Ovary (tissue), 9 donors: ENCODE measurements around the gene SGPL1. TPM values are rescaled to one million over a fixed set of nuclear protein-coding genes. Genes with fewer than 3 reads are reported as not detected.

ENCODE experiments used
- DNase-seq, 5 donors: peaks; one replicate each; pipeline ENCODE4 v3.0.0-alpha.2; 2019 to 2020
- H3K27ac ChIP-seq, 2 donors: fragments of 200-600 bp; one replicate each; pipeline versions ENCODE4 v1.5.1 to v1.8.0; 2019 to 2022
- H3K27me3 ChIP-seq: fragments of 200-600 bp; one replicate; pipeline ENCODE4 v1.8.0; 2022
- H3K36me3 ChIP-seq: fragments of 200-600 bp; sonication (generic); one replicate; pipeline ENCODE4 v1.5.1; 2019
- H3K4me1 ChIP-seq: one replicate; pipeline ENCODE4 v1.8.1; 2013; ENCODE audit warnings: mild to moderate bottlenecking, moderate library complexity; ENCODE audit not compliant: insufficient read depth
- H3K4me3 ChIP-seq: fragments of 200-600 bp; sonication (generic); one replicate; pipeline ENCODE4 v1.5.1; 2017
- H3K9me3 ChIP-seq, 2 donors: fragments of 200-600 bp in 1 of 2; sonication (generic) in 1 of 2; one replicate each; pipeline versions ENCODE4 v1.5.1 to v1.8.1; 2013 to 2019; ENCODE audit warnings: mild to moderate bottlenecking in 1 of 2, moderate library complexity in 1 of 2
- EP300 ChIP-seq: sonication (generic); formaldehyde crosslinking; IDR thresholded peaks from one replicate; pipeline ENCODE4 v1.6.1; 2017; ENCODE audit warnings: antibody characterized with exemption
- POLR2A ChIP-seq: fragments of 450-650 bp; IDR thresholded peaks from one replicate; pipeline ENCODE4 v1.6.1; 2017; ENCODE audit warnings: antibody characterized with exemption, mild to moderate bottlenecking, moderate library complexity
- WGBS, 3 donors: extraction: QIAGEN DNeasy Blood & Tissue Kit in 1 of 3; methylation state at CpG; one replicate each; pipeline versions ENCODE4 v1.1.5 to v1.1.7; 2013 to 2017; 5-methylcytosine and 5-hydroxymethylcytosine counted together
- intact Hi-C, 4 donors: fragments of 100-400 bp; cut with DNase I; formaldehyde crosslinking; loops; one replicate each; pipeline versions ENCODE4 v1.11.0 to v1.15.1; 2022 to 2023
- polyA plus RNA-seq, 2 donors: library from polyadenylated mRNA; stranded (reverse); fragments of 200-250 nt in 1 of 2; fragments of 350-450 nt in 1 of 2; fragmentation: Illumina TruSeq in 1 of 2; extraction: RNeasy Lipid Tissue Mini Kit (QIAGEN cat#74804) in 1 of 2; gene quantifications; one replicate each; pipeline ENCODE4 v1.2.3, GENCODE V29; 2013 to 2014
- total RNA-seq, 7 donors: library from RNA; depleted of rRNA in 2 of 7; stranded (reverse); fragments of >200 nt in 2 of 7; fragmentation: NEBNext Ultra II Directional in 3 of 7; extraction: Animal tissue kit (Norgen Biotek cat#: 25700) in 3 of 7; gene quantifications; one replicate each; pipeline versions ENCODE4 v1.1.0 to v1.2.4, GENCODE V29; 2016 to 2023
- TF ChIP-seq, protein P1 (sequence below), 3 donors: fragments of 450-650 bp in 2 of 3; fragments of 200-600 bp in 1 of 3; IDR thresholded peaks; one replicate each; pipeline versions ENCODE4 v1.5.1 to v1.8.0; 2016 to 2022; ENCODE audit warnings: antibody characterized with exemption in 3 of 3, mild to moderate bottlenecking in 1 of 3
- donor health status: DM: no; HTN: no; CAD: no; lungs with moderate emphysema.
- donor health status: DM: no; HTN: no; CAD: no.
- donor health status: Bipolar disorder and iron deficiency.
- donor health status: DM: yes; HTN: yes; CAD: no.
- donor health status: DM: no; HTN: no; CAD: no.
- donor health status: DM: yes; HTN: yes; CAD: no.

Gene SGPL1
- total and polyA plus RNA-seq, 9 donors: 8.0 to 52.6 (median 30.8) TPM

DNA sequence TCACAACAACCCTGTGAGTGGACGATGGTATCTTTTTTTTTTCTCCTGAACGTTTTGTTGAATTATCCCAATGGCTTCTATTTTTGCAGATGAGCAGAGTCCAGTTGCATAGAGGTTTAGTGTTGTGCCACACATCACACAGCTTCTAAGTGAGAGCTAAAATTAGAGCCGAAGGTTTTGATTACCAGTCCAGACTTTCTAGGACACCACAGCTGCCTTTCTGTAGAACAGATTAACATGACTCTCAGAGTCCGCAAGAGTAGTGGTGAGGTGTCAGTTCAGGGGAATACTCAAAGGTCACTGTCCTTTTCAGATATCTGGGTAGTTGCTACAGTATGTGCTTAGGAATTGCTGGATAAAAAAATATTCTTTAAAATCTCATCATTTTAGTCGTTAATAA, 13.8 kb downstream of the SGPL1 start:
- Histone ChIP-seq H3K4me3 (no peak overlapping the region), H3K36me3 (no peaks in the 10 kb centered on the region), H3K27ac (no peak overlapping the region), H3K27me3 (no peaks in the 10 kb centered on the region), H3K9me3 (no peaks in the 10 kb centered on the region), H3K4me1 (peaks cover 3% of the 10 kb centered on the region)
- whole genome bisulfite sequencing, 3 donors: 46 to 69% (median 46%) methylated on average over 5 of the region's 5 CpGs
- no peak for TF ChIP-seq EP300
- TF ChIP-seq, protein P1, sequence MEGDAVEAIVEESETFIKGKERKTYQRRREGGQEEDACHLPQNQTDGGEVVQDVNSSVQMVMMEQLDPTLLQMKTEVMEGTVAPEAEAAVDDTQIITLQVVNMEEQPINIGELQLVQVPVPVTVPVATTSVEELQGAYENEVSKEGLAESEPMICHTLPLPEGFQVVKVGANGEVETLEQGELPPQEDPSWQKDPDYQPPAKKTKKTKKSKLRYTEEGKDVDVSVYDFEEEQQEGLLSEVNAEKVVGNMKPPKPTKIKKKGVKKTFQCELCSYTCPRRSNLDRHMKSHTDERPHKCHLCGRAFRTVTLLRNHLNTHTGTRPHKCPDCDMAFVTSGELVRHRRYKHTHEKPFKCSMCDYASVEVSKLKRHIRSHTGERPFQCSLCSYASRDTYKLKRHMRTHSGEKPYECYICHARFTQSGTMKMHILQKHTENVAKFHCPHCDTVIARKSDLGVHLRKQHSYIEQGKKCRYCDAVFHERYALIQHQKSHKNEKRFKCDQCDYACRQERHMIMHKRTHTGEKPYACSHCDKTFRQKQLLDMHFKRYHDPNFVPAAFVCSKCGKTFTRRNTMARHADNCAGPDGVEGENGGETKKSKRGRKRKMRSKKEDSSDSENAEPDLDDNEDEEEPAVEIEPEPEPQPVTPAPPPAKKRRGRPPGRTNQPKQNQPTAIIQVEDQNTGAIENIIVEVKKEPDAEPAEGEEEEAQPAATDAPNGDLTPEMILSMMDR (IDR thresholded peaks at IDR 0.05): no peak
- TF ChIP-seq POLR2A: no peak
- intact Hi-C loops: no loop called here
- no peak for DNase-seq

DNA sequence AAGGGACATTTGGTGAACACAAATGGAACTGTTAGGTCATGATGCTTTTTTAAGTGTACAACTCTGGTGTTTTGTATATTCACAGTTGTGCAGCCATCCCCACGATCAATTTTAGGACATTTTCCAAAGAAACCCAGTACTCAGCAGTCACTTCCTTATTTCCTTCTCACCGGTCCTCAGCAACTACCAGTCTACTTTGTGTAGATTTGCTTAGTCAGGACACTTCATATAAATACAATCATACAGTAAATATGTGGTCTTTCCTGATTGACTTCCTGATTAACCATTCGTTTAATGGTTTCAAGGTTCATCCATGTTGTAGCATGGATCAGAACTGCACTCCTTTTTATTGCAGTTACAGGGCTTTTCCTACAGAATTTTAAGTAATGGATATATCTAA, 14.4 kb downstream of the SGPL1 start:
- Histone ChIP-seq H3K36me3 (no peaks in the 10 kb centered on the region), H3K4me3 (no peak overlapping the region), H3K9me3 (no peaks in the 10 kb centered on the region), H3K27me3 (no peaks in the 10 kb centered on the region), H3K27ac (no peak overlapping the region), H3K4me1 (peaks cover 3% of the 10 kb centered on the region)
- intact Hi-C loops: no loop called here
- TF ChIP-seq, protein P1 (IDR thresholded peaks at IDR 0.05): no peak
- TF ChIP-seq POLR2A (no peak), EP300 (no peak)
- DNase-seq: no peak
- WGBS, 3 donors: 47 to 59% (median 47%) methylated on average over 3 of the region's 3 CpGs

DNA sequence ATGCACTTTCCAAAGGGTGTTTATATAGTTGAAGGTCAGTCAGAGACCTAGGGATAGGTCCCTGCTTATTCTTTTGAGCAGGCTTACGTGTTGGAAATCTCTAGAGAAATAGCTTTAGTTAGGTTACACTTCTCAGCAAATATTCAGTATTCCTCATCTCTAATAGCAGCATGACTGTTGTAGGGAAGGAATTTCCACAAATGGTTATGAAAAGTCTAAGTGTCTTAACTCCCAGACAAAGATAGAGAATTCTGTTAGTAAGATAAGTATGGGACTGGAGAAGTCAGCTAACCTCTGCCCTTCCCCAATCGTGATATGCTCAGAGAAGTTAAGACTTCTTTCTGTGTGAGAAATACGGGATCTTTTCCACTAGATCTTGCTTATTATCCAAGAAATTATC, 16.5 kb downstream of the SGPL1 start:
- TF ChIP-seq, protein P1 (IDR thresholded peaks at IDR 0.05): no peak
- TF ChIP-seq EP300 (no peak), POLR2A (no peak)
- 49 to 55% (median 53%) methylated on average over 3 of the region's 3 CpGs for WGBS, 3 donors
- Histone ChIP-seq H3K4me3 (no peak overlapping the region), H3K4me1 (peaks cover 3% of the 10 kb centered on the region), H3K36me3 (no peaks in the 10 kb centered on the region), H3K27me3 (no peaks in the 10 kb centered on the region), H3K9me3 (no peaks in the 10 kb centered on the region), H3K27ac (no peak overlapping the region)
- intact Hi-C loops: no loop called here
- no peak for DNase-seq

DNA sequence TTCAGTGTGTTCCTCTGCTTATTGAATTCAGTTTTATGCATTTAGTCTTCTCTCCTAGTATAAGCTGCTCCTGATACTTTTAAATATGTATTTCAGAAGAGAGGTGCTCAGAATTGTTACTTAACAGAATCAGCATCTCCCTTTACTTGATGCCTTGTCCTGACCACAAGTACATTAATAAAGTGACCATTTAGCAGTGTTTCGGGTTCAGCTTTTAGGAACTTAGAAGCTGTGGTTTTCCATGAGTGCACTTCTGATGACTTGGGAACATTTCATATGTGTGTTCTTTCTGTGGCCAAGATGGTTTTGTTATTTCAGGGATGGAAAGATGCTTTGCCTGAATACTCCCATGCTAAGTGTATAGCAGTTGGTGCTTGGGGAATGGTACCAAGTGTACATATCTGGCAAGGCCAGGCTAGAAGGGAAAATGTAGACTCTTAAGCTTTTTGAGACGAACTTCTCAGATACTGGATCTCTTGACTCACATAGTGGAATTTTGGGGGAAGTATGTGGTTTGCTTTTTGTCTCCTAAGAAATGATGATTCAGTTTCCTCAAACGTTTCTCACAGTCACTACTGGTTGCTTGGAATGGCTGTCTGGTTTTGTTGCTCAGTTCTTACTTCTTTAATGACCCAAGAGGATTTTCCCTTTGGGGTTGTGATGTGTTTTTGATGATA, 17.2 kb downstream of the SGPL1 start:
- no peak for TF ChIP-seq POLR2A
- TF ChIP-seq, protein P1 (IDR thresholded peaks at IDR 0.05): no peak
- no peak for TF ChIP-seq EP300
- Histone ChIP-seq H3K4me1 (peaks cover 3% of the 10 kb centered on the region), H3K9me3 (no peaks in the 10 kb centered on the region), H3K27me3 (no peaks in the 10 kb centered on the region), H3K36me3 (no peaks in the 10 kb centered on the region), H3K4me3 (no peak overlapping the region), H3K27ac (no peak overlapping the region)
- WGBS, 3 donors: 33 to 42% (median 34%) methylated on average over 3 of the region's 3 CpGs
- intact Hi-C loops: no loop called here
- no peak for DNase-seq
